GM18520 (cell line): Measurements from ENCODE around the gene MAD2L2.

Experiments
- ATAC-seq: cut with Tn5 transposase; IDR thresholded peaks from one replicate; pipeline ENCODE4 v1.9.1; 2021; ENCODE audit not compliant: unreplicated experiment

The MAD2L2 gene

DNA sequence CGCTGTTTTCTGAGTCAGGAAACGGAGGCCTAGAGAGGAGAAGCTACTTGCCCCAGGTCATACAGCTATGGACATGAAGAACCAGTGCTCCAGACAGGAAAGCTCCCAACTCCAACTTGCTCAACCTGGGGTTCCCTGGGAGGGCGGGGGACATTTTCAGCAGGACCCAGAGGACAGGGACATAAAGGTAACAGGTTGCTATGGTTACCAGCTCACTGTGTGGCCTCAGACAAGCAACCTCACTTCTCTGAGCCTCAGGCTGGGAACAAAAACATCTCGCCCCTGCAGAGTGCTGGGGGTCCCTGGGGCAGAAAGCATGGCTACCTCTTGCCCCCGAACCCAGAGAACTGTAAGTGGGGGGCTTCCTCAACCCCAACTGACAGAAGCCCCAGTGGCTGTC lies 42.8 kb downstream of the MAD2L2 start:
- ATAC-seq: no peak

DNA sequence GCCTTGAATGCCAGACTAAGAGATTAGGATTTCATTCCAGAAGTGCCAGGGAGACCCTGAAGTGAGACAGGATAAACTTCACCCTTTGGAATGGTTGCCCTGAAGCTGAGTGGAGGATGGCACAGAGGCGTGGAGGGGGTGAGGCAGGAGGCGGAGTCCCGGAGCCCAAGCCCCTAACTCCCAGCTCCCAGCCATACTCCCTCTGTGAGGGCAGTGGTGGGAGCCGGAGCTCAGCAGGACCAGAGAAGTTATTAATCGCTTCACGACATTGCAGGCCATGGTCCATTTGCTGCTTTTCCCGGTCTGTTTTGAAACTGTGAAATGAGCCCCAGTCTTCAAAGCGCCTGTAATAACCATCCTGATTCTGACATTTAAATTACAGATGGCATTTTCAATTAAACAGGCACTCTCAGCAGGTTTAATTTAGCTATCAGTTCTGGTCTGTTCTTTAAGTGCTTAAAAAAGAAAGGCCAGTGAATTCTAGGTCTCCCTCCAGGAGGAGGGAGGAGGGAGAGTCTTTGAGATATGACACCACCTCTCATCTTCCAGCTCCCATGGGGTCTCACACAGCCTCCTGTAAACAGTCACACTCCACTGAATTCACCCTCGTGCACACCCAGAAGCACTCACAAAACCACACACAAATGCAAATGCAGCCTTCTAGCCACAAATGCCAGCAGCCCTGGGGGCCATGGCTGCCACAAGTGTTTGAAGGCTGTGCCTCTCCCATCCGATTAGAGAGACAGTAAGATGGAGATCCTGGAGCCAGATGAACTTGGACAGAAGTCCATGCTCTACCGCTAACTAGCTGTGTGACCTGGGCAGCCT lies 46.4 kb downstream of the MAD2L2 start:
- ATAC-seq: no peak

DNA sequence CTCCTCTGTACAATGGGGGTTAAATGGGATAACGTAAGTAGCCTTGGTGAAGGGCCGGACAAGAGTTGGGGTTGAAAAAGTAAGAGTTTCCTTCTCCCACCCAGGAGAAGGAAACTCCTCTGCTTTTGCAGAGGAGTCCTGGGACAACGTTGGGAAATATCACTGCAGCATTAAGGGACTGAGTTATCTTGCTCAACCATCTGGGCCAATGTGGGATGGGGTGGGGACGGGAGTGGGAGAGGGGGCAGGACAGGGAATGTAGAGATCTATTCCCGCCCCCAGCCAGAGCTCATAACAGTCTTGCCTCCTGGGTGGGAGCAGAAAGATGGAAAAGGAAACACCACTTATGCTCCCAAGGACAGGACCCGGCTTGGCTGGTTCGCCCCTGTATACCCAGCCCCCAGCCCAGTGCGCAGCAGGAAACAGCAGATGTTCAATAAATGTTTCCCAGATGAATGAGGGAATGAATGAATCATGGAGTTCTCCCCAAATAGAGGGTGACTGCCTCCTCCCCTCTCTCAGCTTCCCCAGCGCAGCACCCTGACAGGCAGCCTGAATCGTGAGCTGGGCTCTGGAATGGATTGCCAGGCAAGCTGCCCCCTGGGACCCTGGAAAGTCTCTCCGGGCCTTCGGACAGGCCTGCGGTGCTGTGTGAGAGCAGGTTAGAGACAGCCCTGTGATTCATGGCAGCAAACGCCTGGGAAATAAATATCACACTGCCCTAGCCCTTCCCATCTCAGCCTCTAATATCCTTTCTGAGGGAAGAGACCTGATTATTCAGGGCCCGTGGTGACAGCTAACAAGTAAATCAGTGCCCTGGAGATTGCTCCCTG lies 51.5 kb downstream of the MAD2L2 start:
- ATAC-seq: no peak

DNA sequence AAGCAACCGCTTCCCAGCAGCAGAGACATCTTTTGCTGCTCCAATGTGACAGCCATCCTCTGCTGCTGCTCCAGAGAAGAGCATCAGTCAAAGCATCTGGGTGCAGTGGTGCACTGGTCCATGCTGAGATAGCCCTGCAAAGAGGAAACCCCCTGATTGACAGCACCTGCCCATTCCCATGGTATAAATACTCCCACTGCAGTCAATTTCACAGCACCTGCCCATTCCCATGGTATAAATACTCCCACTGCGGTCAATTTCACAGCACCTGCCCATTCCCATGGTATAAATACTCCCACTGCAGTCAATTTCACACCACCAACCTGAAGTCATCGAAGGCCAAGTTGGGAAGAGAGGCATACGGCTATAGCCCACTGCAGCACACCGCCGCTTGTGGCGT lies 52.2 kb downstream of the MAD2L2 start:
- no peak for ATAC-seq

DNA sequence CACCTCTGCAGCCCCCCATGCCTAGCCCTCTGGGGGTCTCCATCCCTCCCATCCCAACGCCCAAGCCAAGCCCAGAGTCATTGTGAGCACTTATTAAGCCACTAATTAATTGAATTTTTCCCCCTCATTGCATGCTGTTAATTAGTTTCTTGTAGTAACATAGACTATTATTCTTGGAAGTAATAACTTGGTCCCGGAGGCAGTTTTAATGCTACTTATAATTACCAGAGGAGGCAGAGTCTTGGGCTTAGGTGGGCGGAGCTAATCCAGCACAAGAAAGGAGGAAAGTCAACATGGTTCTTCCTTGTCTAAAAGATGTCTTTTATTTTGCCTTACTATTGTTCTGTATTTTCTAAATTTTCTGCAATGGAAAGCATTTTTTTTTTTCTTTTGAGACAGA lies 54.4 kb downstream of the MAD2L2 start:
- ATAC-seq: no peak
